ENCODE measurements around the gene ZNF804A.

DNA sequence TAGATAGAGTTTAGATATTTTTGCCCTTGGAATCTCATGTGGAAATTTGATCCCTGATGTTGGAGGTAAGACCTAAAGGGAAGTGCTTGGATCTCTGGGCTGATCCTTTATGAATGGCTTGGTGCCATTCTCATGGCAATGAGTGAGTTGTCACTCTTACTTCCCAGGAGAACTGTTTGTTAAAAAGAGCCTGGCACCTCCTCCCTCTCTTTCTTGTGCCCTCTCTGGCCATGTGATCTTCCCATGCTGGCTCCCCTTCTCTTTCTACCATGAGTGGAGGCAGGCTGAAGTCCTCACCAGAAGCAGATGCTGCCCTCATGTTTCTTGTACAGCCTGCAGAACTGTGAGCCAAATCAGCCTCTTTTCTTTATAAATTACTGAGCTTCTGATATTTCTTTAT, 276.9 kb downstream of the ZNF804A start:
- TF ChIP-seq, protein P1, sequence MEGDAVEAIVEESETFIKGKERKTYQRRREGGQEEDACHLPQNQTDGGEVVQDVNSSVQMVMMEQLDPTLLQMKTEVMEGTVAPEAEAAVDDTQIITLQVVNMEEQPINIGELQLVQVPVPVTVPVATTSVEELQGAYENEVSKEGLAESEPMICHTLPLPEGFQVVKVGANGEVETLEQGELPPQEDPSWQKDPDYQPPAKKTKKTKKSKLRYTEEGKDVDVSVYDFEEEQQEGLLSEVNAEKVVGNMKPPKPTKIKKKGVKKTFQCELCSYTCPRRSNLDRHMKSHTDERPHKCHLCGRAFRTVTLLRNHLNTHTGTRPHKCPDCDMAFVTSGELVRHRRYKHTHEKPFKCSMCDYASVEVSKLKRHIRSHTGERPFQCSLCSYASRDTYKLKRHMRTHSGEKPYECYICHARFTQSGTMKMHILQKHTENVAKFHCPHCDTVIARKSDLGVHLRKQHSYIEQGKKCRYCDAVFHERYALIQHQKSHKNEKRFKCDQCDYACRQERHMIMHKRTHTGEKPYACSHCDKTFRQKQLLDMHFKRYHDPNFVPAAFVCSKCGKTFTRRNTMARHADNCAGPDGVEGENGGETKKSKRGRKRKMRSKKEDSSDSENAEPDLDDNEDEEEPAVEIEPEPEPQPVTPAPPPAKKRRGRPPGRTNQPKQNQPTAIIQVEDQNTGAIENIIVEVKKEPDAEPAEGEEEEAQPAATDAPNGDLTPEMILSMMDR (IDR thresholded peaks at IDR 0.05), result no peak
- no peak for TF ChIP-seq POLR2A (IDR thresholded peaks at IDR 0.05)
